ENCODE data around the gene CD209.

Gene CD209

DNA sequence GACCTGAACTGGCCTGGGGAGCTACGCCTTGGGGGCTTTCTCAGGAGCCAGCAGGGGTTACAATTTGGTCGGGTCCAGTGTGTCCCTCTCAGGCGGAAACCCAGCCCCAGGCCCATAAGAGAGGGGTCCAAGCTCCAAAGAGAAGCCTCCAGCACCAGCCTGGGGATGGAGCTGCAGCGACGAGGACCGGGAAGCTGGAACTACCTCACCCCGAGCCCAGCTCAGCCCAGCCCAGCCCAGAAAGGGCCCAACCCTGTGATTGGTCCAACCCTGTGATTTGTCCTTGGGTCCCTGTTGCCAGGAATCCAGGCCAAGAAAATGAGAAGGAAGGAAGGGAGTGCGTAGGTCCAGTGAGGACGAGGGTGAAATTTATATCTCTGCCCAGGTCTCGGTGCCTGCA lies 39.8 kb upstream of the CD209 start:
- no peaks in the 10 kb centered on the region for H3K36me3 ChIP-seq (ENCODE audit: control insufficient read depth, insufficient read depth, low read length)
- H3K9me3 ChIP-seq (ENCODE audit: control insufficient read depth, insufficient read depth, low read depth, low read length) = no peaks in the 10 kb centered on the region
- H3K9ac ChIP-seq (ENCODE audit: low read length) = no peak overlapping the region
- H3K4me3 ChIP-seq (ENCODE audit: low read depth, low read length) = peak overlapping the region; percentile 71
- H3K4me1 ChIP-seq (ENCODE audit: control insufficient read depth, insufficient read depth, low read length) = peaks cover 8% of the 10 kb centered on the region; the same call in 1 of the 2 replicates
- peaks cover 90% of the 10 kb centered on the region for H3K27me3 ChIP-seq (ENCODE audit: control insufficient read depth, insufficient read depth, low read length)
- H3K27ac ChIP-seq (ENCODE audit: low read depth, low read length) = no peak overlapping the region

DNA sequence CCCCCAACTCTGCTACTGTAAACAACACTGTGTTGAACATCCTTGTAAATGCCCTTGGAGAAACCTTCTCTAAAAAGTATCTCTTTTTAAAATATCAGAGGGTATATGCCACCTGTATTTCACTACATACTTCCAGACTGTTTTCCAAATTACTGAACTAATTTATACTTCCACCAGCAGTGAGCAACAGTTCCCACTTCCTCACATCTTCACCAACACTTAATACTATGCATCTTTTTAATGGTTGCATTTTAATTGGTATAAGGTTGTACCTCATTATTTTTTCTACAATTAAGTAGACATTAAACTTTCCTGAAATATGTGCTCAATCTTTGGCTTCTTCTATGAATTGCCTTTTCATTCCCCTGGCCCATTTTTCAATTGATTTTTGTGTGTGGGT lies 37.5 kb upstream of the CD209 start:
- Histone ChIP-seq H3K9ac (ENCODE audit: low read length) (no peak overlapping the region), H3K36me3 (ENCODE audit: control insufficient read depth, insufficient read depth, low read length) (no peaks in the 10 kb centered on the region), H3K27me3 (ENCODE audit: control insufficient read depth, insufficient read depth, low read length) (peaks cover 94% of the 10 kb centered on the region), H3K9me3 (ENCODE audit: control insufficient read depth, insufficient read depth, low read depth, low read length) (no peaks in the 10 kb centered on the region), H3K4me1 (ENCODE audit: control insufficient read depth, insufficient read depth, low read length) (peaks cover 8% of the 10 kb centered on the region; the same call in 1 of the 2 replicates), H3K27ac (ENCODE audit: low read depth, low read length) (no peak overlapping the region), H3K4me3 (ENCODE audit: low read depth, low read length) (no peak overlapping the region)

DNA sequence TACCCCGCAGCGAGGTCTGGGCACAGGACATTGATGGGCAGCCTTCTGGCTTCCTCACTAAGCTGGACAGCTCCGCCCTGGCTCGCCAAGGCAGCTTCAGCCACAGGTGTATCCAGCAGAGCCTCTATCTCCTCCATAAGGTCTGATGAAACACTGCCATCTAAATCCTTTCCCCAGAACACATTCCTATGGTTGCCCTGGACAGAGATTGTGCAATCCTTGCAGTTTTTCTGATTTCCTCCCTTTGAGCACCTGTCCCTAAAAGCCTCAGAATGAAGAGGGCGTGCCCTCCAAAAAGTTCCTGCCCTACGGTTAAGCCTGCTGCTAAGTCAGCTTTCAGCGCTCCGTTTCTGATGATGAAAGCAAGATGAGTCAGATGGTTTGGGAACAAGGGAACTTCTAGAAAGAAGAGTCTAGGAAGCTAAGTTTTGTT lies 36.7 kb upstream of the CD209 start:
- H3K36me3 ChIP-seq (ENCODE audit: control insufficient read depth, insufficient read depth, low read length) = no peaks in the 10 kb centered on the region
- H3K4me1 ChIP-seq (ENCODE audit: control insufficient read depth, insufficient read depth, low read length) = peaks cover 7% of the 10 kb centered on the region; the same call in 1 of the 2 replicates
- peaks cover 90% of the 10 kb centered on the region for H3K27me3 ChIP-seq (ENCODE audit: control insufficient read depth, insufficient read depth, low read length)
- no peak overlapping the region for H3K27ac ChIP-seq (ENCODE audit: low read depth, low read length)
- no peak overlapping the region for H3K9ac ChIP-seq (ENCODE audit: low read length)
- H3K9me3 ChIP-seq (ENCODE audit: control insufficient read depth, insufficient read depth, low read depth, low read length) = no peaks in the 10 kb centered on the region
- H3K4me3 ChIP-seq (ENCODE audit: low read depth, low read length) = no peak overlapping the region

DNA sequence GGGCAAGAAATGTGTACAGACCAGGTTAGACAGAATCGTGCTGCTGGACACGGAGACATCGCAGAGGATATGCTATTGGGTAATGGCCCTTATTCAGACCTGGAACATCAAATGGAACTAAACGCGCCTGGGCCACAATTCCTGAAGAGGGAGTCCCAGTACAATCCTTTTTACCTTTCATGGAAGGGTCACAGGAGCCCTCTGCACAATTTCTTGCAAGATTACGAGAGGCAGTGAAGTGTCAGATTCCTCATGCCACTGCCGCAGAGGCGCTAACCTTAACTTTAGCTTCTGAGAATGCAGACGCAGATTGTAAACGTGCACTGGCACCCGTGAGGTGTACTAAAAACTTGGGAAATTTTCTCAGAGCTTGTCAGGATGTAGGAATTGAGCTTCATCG lies 33.8 kb upstream of the CD209 start:
- peaks cover 71% of the 10 kb centered on the region for H3K27me3 ChIP-seq (ENCODE audit: control insufficient read depth, insufficient read depth, low read length)
- no peaks in the 10 kb centered on the region for H3K36me3 ChIP-seq (ENCODE audit: control insufficient read depth, insufficient read depth, low read length)
- no peak overlapping the region for H3K27ac ChIP-seq (ENCODE audit: low read depth, low read length)
- H3K9me3 ChIP-seq (ENCODE audit: control insufficient read depth, insufficient read depth, low read depth, low read length) = no peaks in the 10 kb centered on the region
- H3K4me1 ChIP-seq (ENCODE audit: control insufficient read depth, insufficient read depth, low read length) = peaks cover 5% of the 10 kb centered on the region; the same call in 1 of the 2 replicates
- no peak overlapping the region for H3K4me3 ChIP-seq (ENCODE audit: low read depth, low read length)
- no peak overlapping the region for H3K9ac ChIP-seq (ENCODE audit: low read length)

DNA sequence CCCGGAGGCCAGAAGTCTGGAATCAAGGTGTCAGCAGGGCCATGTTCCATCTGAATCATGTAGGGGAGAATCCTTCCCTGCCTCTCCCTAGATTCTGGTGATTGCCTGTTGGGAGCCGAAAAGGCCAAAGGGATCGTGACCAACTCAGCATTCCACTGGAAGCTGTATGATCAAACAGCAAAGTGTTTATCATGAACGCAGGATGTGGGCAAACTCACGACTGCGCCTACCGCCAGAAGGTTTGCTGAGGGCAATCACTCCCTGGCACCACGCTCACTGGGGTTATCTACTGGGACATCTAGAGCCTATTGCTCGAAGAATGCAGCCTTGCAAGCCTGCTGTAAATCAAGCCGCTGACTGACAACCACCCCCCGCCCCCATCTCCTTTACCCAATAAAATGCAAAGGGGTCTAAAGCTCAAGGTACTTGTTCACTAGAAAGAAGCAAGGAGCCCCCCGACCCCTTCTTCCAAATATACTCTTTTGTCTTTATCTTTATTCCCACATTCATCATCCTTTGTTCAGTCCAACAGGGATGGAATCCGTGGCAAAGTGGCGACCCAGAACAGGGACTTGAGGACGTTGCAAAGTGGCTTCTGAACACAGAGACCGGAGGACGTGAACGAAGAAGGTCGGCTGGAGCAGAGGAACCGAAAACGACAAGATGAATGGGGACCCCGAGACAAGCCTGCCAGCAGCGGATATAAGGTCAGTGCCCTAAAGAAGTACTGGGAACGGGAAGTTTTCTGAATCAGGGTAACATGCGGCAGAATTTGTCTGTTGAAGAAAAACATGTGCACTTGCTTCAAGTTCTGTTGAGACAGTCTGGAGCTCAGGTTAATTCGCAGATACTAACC lies 32.5 kb upstream of the CD209 start:
- peaks cover 64% of the 10 kb centered on the region for H3K27me3 ChIP-seq (ENCODE audit: control insufficient read depth, insufficient read depth, low read length)
- H3K4me1 ChIP-seq (ENCODE audit: control insufficient read depth, insufficient read depth, low read length) = peaks cover 5% of the 10 kb centered on the region; the same call in 1 of the 2 replicates
- H3K9ac ChIP-seq (ENCODE audit: low read length) = no peak overlapping the region
- H3K9me3 ChIP-seq (ENCODE audit: control insufficient read depth, insufficient read depth, low read depth, low read length) = no peaks in the 10 kb centered on the region
- no peaks in the 10 kb centered on the region for H3K36me3 ChIP-seq (ENCODE audit: control insufficient read depth, insufficient read depth, low read length)
- H3K4me3 ChIP-seq (ENCODE audit: low read depth, low read length) = no peak overlapping the region
- no peak overlapping the region for H3K27ac ChIP-seq (ENCODE audit: low read depth, low read length)

DNA sequence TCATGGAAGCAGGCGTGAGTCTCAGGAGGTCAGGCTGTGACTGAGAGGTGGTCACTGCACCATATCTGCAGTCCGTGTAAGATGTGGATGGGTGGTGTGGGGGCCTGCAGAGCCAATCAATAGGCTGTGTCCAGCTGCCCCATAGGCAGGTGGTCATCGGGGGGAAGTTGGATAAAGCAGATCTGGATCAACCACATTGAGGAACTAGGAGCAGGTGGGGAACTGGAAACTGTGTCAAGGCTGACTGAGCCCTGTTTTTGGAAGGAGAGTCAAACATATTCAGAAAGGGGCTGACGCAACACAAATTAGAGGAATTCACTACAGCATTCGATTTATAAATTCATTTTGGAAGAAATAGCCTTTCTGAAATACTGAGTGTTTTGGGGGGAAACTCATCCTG lies 30.7 kb upstream of the CD209 start:
- H3K9ac ChIP-seq (ENCODE audit: low read length) = no peak overlapping the region
- no peak overlapping the region for H3K27ac ChIP-seq (ENCODE audit: low read depth, low read length)
- no peaks in the 10 kb centered on the region for H3K9me3 ChIP-seq (ENCODE audit: control insufficient read depth, insufficient read depth, low read depth, low read length)
- peaks cover 48% of the 10 kb centered on the region; the same call in 1 of the 2 replicates for H3K27me3 ChIP-seq (ENCODE audit: control insufficient read depth, insufficient read depth, low read length)
- no peaks in the 10 kb centered on the region for H3K4me1 ChIP-seq (ENCODE audit: control insufficient read depth, insufficient read depth, low read length)
- no peaks in the 10 kb centered on the region for H3K36me3 ChIP-seq (ENCODE audit: control insufficient read depth, insufficient read depth, low read length)
- H3K4me3 ChIP-seq (ENCODE audit: low read depth, low read length) = no peak overlapping the region

DNA sequence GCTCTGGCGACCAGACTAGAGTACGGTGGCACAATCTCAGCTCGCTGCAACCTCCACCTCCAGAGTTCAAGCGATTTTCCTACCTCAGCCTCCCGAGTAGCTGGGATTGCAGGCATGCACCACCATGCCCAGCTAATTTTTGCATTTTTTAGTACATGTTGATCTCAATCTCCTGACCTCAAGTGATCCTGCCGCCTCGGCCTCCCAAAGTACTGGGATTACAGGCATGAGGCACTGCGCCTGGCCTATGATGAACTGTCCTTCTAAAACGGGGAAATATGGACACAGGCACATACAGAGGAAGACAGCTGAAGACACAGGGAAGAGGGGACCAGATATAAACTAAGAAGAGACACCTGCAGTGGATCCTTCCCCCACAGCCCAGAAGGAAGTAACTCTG lies 28.4 kb upstream of the CD209 start:
- no peak overlapping the region for H3K4me3 ChIP-seq (ENCODE audit: low read depth, low read length)
- H3K4me1 ChIP-seq (ENCODE audit: control insufficient read depth, insufficient read depth, low read length) = no peaks in the 10 kb centered on the region
- H3K9me3 ChIP-seq (ENCODE audit: control insufficient read depth, insufficient read depth, low read depth, low read length) = no peaks in the 10 kb centered on the region
- H3K9ac ChIP-seq (ENCODE audit: low read length) = no peak overlapping the region
- H3K36me3 ChIP-seq (ENCODE audit: control insufficient read depth, insufficient read depth, low read length) = no peaks in the 10 kb centered on the region
- H3K27ac ChIP-seq (ENCODE audit: low read depth, low read length) = no peak overlapping the region
- H3K27me3 ChIP-seq (ENCODE audit: control insufficient read depth, insufficient read depth, low read length) = peaks cover 40% of the 10 kb centered on the region; the same call in 1 of the 2 replicates

DNA sequence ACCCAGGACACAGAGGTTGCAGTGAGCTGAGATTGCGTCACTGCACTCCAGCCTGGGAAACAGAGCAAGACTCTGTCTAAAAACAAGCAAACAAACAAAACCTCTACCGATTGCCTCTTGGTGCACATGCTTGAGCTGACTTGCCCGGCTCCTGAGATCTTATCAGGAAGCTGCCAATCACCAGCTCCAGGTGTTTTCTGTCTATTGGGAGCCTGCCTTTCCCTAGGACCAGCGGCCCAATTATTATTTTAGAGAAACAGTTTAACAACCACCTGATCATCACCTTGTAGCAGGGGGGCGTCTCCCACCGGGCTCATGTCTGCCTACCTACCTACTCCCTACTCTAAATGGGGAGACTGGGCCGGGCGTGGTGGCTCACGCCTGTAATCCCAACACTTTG lies 26.5 kb upstream of the CD209 start:
- Histone ChIP-seq H3K27ac (ENCODE audit: low read depth, low read length) (no peak overlapping the region), H3K4me3 (ENCODE audit: low read depth, low read length) (no peak overlapping the region), H3K4me1 (ENCODE audit: control insufficient read depth, insufficient read depth, low read length) (no peaks in the 10 kb centered on the region), H3K9me3 (ENCODE audit: control insufficient read depth, insufficient read depth, low read depth, low read length) (no peaks in the 10 kb centered on the region), H3K36me3 (ENCODE audit: control insufficient read depth, insufficient read depth, low read length) (no peaks in the 10 kb centered on the region), H3K9ac (ENCODE audit: low read length) (no peak overlapping the region), H3K27me3 (ENCODE audit: control insufficient read depth, insufficient read depth, low read length) (peaks cover 36% of the 10 kb centered on the region; the same call in 1 of the 2 replicates)

DNA sequence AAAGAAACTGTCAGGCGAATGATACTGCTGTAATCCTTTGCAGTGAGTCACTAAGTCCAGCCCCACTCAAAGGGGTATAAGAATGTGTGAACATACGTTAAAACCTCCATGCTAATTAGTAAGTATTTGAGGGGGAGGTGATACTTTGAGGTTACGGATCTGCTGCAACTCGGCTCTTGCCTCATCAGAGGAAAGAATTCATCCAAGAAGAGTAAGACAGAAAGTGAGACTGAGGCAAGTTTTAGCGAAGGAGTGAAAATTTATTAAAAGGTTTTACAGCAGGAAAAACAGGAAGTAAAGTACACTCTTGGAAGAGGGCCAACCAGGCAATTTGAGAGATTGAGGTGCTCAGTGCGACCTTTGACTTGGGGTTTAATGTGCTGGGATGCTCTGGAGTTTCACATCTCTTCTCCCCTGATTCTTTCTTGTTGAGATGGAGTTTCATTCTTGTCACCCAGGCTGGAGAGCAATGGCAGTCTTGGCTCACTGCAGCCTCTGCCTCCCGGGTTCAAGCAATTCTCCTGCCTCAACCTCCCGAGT lies 25.5 kb upstream of the CD209 start:
- no peaks in the 10 kb centered on the region for H3K36me3 ChIP-seq (ENCODE audit: control insufficient read depth, insufficient read depth, low read length)
- peaks cover 37% of the 10 kb centered on the region; the same call in 1 of the 2 replicates for H3K27me3 ChIP-seq (ENCODE audit: control insufficient read depth, insufficient read depth, low read length)
- H3K4me3 ChIP-seq (ENCODE audit: low read depth, low read length) = no peak overlapping the region
- H3K4me1 ChIP-seq (ENCODE audit: control insufficient read depth, insufficient read depth, low read length) = no peaks in the 10 kb centered on the region
- H3K27ac ChIP-seq (ENCODE audit: low read depth, low read length) = no peak overlapping the region
- no peaks in the 10 kb centered on the region for H3K9me3 ChIP-seq (ENCODE audit: control insufficient read depth, insufficient read depth, low read depth, low read length)
- H3K9ac ChIP-seq (ENCODE audit: low read length) = no peak overlapping the region

DNA sequence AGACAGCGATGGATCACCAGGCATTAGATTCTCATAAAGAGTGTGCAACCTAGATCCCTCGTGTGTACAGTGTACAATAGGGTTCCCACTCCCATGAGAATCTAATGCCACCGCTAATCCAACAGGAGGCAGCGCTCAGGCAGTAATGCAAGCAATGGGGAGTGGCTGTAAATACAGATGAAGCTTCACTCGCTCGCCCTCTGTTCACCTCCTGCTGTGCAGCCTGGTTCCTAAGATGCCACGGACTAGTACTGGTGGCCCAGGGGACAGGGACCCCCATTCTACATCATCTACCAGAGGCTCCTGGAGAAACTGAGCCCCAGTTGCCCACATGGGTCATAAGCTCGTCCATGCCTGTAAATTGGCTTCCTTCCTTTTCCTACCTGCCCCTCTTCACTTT lies 23.7 kb upstream of the CD209 start:
- no peaks in the 10 kb centered on the region for H3K9me3 ChIP-seq (ENCODE audit: control insufficient read depth, insufficient read depth, low read depth, low read length)
- no peak overlapping the region for H3K27ac ChIP-seq (ENCODE audit: low read depth, low read length)
- H3K9ac ChIP-seq (ENCODE audit: low read length) = no peak overlapping the region
- H3K4me3 ChIP-seq (ENCODE audit: low read depth, low read length) = no peak overlapping the region
- peaks cover 52% of the 10 kb centered on the region; the same call in 1 of the 2 replicates for H3K27me3 ChIP-seq (ENCODE audit: control insufficient read depth, insufficient read depth, low read length)
- H3K4me1 ChIP-seq (ENCODE audit: control insufficient read depth, insufficient read depth, low read length) = no peaks in the 10 kb centered on the region
- H3K36me3 ChIP-seq (ENCODE audit: control insufficient read depth, insufficient read depth, low read length) = no peaks in the 10 kb centered on the region

DNA sequence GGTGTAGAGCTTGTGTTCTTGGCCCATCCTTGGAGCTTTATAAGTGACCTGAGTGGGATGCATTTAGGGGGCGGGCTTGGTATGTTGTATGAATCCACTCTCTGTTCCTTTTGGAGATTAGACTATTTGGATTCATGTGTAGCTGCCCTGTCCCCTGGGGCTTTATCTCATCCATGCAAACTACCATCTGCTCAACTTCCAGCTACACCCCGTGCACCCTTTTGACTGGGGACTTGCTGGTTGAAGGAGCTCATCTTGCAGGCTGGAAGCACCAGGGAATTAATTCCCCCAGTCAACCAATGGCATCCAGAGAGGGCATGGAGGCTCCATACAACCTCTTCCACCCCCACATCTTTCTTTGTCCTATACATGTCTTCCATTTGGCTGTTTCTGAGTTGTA lies 21.8 kb upstream of the CD209 start:
- H3K36me3 ChIP-seq (ENCODE audit: control insufficient read depth, insufficient read depth, low read length) = no peaks in the 10 kb centered on the region
- H3K9me3 ChIP-seq (ENCODE audit: control insufficient read depth, insufficient read depth, low read depth, low read length) = no peaks in the 10 kb centered on the region
- peaks cover 51% of the 10 kb centered on the region; the same call in 1 of the 2 replicates for H3K27me3 ChIP-seq (ENCODE audit: control insufficient read depth, insufficient read depth, low read length)

More for the DNA sequence above, 21.8 kb upstream of the CD209 start:
- no peak overlapping the region for H3K9ac ChIP-seq (ENCODE audit: low read length)
- H3K27ac ChIP-seq (ENCODE audit: low read depth, low read length) = no peak overlapping the region
- no peaks in the 10 kb centered on the region for H3K4me1 ChIP-seq (ENCODE audit: control insufficient read depth, insufficient read depth, low read length)
- no peak overlapping the region for H3K4me3 ChIP-seq (ENCODE audit: low read depth, low read length)
